Thymus (tissue), 11 donors: ENCODE measurements around the gene BCL2L13. TPM values are rescaled to one million over a fixed set of nuclear protein-coding genes. Genes with fewer than 3 reads are reported as not detected.
A peak's percentile ranks its signal among the peaks of the same experiment; 100 is the strongest.
"Not testable (repeated sequence)": the region's sequence is repeated elsewhere in the genome, so short reads cannot be mapped to it uniquely, and the experiment has no call there.

ENCODE experiments used
- DNase-seq, 9 donors: peaks; one replicate each; pipeline ENCODE4 v3.0.0-alpha.2; 2013; ENCODE audit warnings: low spot score in 9 of 9, low read depth in 6 of 9, missing footprints in 1 of 9
- H3K27ac ChIP-seq, 2 donors: one replicate each; pipeline ENCODE4 v1.5.1; 2013; ENCODE audit warnings: control low read depth in 1 of 2, low read depth in 1 of 2, low read length in 1 of 2, mild to moderate bottlenecking in 1 of 2, moderate library complexity in 1 of 2
- H3K27me3 ChIP-seq, 2 donors: one replicate each; pipeline ENCODE4 v1.5.1; 2013; ENCODE audit warnings: low read length in 1 of 2; ENCODE audit not compliant: control insufficient read depth in 2 of 2, insufficient read depth in 1 of 2
- H3K36me3 ChIP-seq, 2 donors: one replicate each; pipeline ENCODE4 v1.5.1; 2013; ENCODE audit warnings: low read length in 1 of 2, mild to moderate bottlenecking in 1 of 2, moderate library complexity in 1 of 2; ENCODE audit not compliant: control insufficient read depth in 2 of 2, insufficient read depth in 2 of 2
- H3K4me1 ChIP-seq, 2 donors: one replicate each; pipeline ENCODE4 v1.5.1; 2013; ENCODE audit warnings: low read length in 2 of 2; ENCODE audit not compliant: control insufficient read depth in 2 of 2, insufficient read depth in 2 of 2
- H3K4me3 ChIP-seq, 2 donors: one replicate each; pipeline ENCODE4 v1.5.1; 2013; ENCODE audit warnings: low read length in 2 of 2, control low read depth in 1 of 2, mild to moderate bottlenecking in 1 of 2
- H3K9me3 ChIP-seq, 2 donors: one replicate each; pipeline ENCODE4 v1.5.1; 2013; ENCODE audit warnings: low read length in 1 of 2, mild to moderate bottlenecking in 1 of 2; ENCODE audit not compliant: control insufficient read depth in 2 of 2, insufficient read depth in 1 of 2
- WGBS: extraction: QIAGEN DNeasy Blood & Tissue Kit; methylation state at CpG from one replicate; pipeline ENCODE4 v1.1.7; 2013; 5-methylcytosine and 5-hydroxymethylcytosine counted together
- polyA plus RNA-seq: library from polyadenylated mRNA; stranded (reverse); fragments of 200-250 nt; gene quantifications from one replicate; pipeline ENCODE4 v1.2.3, GENCODE V29; 2013
- total RNA-seq: library from RNA; stranded (reverse); fragments of 120-200 nt; gene quantifications from one replicate; pipeline ENCODE4 v1.2.4, GENCODE V29; 2013
- donor health status: healthy.

BCL2L13 gene
- total and polyA plus RNA-seq, 2 donors = 27.3 to 27.6 TPM

GRCh38 chr22:17695986-17696385, 57.4 kb downstream of the BCL2L13 start:
- Histone ChIP-seq H3K27me3 (no peaks in the 10 kb centered on the region), H3K9me3 (no peaks in the 10 kb centered on the region), H3K4me3 (no peak overlapping the region), H3K36me3 (peaks cover 5 to 12% of the 10 kb centered on the region in 2 donors), H3K4me1 (no peaks in the 10 kb centered on the region), H3K27ac (no peak overlapping the region)
- no peak for DNase-seq
- 98% methylated on average over 5 of the region's 5 CpGs for WGBS

GRCh38 chr22:17697196-17697595, 58.6 kb downstream of the BCL2L13 start:
- not testable (repeated sequence) for H3K27ac ChIP-seq, H3K27me3 ChIP-seq, H3K4me3 ChIP-seq, DNase-seq, H3K4me1 ChIP-seq, H3K9me3 ChIP-seq
- WGBS = 96% methylated on average over 10 of the region's 10 CpGs
- H3K36me3 ChIP-seq = peaks cover 6 to 12% of the 10 kb centered on the region in 2 donors

- not testable (repeated sequence) for H3K27ac ChIP-seq, H3K4me3 ChIP-seq, H3K27me3 ChIP-seq, H3K9me3 ChIP-seq, H3K4me1 ChIP-seq, DNase-seq
- peaks cover 9 to 11% of the 10 kb centered on the region in 2 donors for H3K36me3 ChIP-seq
- 98% methylated on average over 3 of the region's 3 CpGs for WGBS
These were observed 59.7 kb downstream of the BCL2L13 start for GRCh38 chr22:17698276-17698675.

- no peak overlapping the region for H3K27ac ChIP-seq
- H3K4me3 ChIP-seq = no peak overlapping the region
- no peaks in the 10 kb centered on the region for H3K27me3 ChIP-seq
- no peaks in the 10 kb centered on the region for H3K9me3 ChIP-seq
- peaks cover 9 to 11% of the 10 kb centered on the region in 2 donors for H3K36me3 ChIP-seq
- DNase-seq = no peak
- no peaks in the 10 kb centered on the region for H3K4me1 ChIP-seq
These were observed 60.4 kb downstream of the BCL2L13 start for GRCh38 chr22:17698948-17699347.

GRCh38 chr22:17699696-17700340, 61.3 kb downstream of the BCL2L13 start:
- no peak overlapping the region for H3K27ac ChIP-seq
- no peaks in the 10 kb centered on the region for H3K4me1 ChIP-seq
- no peak overlapping the region for H3K4me3 ChIP-seq
- H3K9me3 ChIP-seq = no peaks in the 10 kb centered on the region
- peaks cover 6 to 8% of the 10 kb centered on the region in 2 donors for H3K36me3 ChIP-seq
- 96% methylated on average over 7 of the region's 7 CpGs for WGBS
- H3K27me3 ChIP-seq = no peaks in the 10 kb centered on the region
- DNase-seq = no peak

- WGBS = 59% methylated on average over 3 of the region's 3 CpGs
- Histone ChIP-seq H3K9me3 (no peaks in the 10 kb centered on the region), H3K36me3 (peaks cover 4% of the 10 kb centered on the region in 2 donors), H3K4me1 (peaks cover 0 to under 1% of the 10 kb centered on the region in 2 donors), H3K27ac (no peak overlapping the region), H3K27me3 (no peaks in the 10 kb centered on the region), H3K4me3 (no peak overlapping the region)
- no peak for DNase-seq
These were observed 62.2 kb downstream of the BCL2L13 start for GRCh38 chr22:17700778-17701177.

GRCh38 chr22:17703811-17704210, 65.3 kb downstream of the BCL2L13 start:
- peaks cover 2 to 4% of the 10 kb centered on the region in 2 donors for H3K4me1 ChIP-seq
- no peak overlapping the region for H3K4me3 ChIP-seq
- H3K27me3 ChIP-seq = no peaks in the 10 kb centered on the region
- no peak for DNase-seq
- no peak overlapping the region for H3K27ac ChIP-seq
- H3K36me3 ChIP-seq = peaks cover 4% of the 10 kb centered on the region in 2 donors
- WGBS = over 99% methylated on average over 2 of the region's 2 CpGs
- no peaks in the 10 kb centered on the region for H3K9me3 ChIP-seq

- peak overlapping the region in 1 of 2 donors; percentile 61 for H3K27ac ChIP-seq
- 95% methylated on average over 7 of the region's 7 CpGs for WGBS
- no peak for DNase-seq
- H3K9me3 ChIP-seq = no peaks in the 10 kb centered on the region
- no peaks in the 10 kb centered on the region for H3K27me3 ChIP-seq
- peaks cover 2 to 4% of the 10 kb centered on the region in 2 donors for H3K4me1 ChIP-seq
- peaks cover 4% of the 10 kb centered on the region in 2 donors for H3K36me3 ChIP-seq
- H3K4me3 ChIP-seq = no peak overlapping the region
These were observed 67.0 kb downstream of the BCL2L13 start for GRCh38 chr22:17705546-17705945.

- Histone ChIP-seq H3K4me3 (no peak overlapping the region), H3K27ac (peak overlapping the region; percentile 58 to 61), H3K9me3 (no peaks in the 10 kb centered on the region), H3K36me3 (peaks cover 4% of the 10 kb centered on the region in 2 donors), H3K27me3 (no peaks in the 10 kb centered on the region), H3K4me1 (peaks cover 2 to 4% of the 10 kb centered on the region in 2 donors)
- DNase-seq = peak in 8 of 9 donors; percentile 8 to 66 (median 30)
- 25% methylated on average over 9 of the region's 9 CpGs for WGBS
These were observed 67.7 kb downstream of the BCL2L13 start for GRCh38 chr22:17705951-17706900.
